GM18868 (cell line): ENCODE results near the gene GPRC5D.

Experiments used
- ATAC-seq: cut with Tn5 transposase; IDR thresholded peaks from one replicate; pipeline ENCODE4 v1.9.1; 2021; ENCODE audit warnings: mild to moderate bottlenecking, moderate library complexity; ENCODE audit not compliant: unreplicated experiment

The GPRC5D gene

GRCh38 chr12:12938541-12938940, 13.4 kb downstream of the GPRC5D start:
- ATAC-seq = no peak

GRCh38 chr12:12936983-12937491, 14.9 kb downstream of the GPRC5D start:
- no peak for ATAC-seq

GRCh38 chr12:12934556-12934955, 17.4 kb downstream of the GPRC5D start:
- no peak for ATAC-seq

- ATAC-seq = no peak
Observed at GRCh38 chr12:12933742-12934141, 18.2 kb downstream of the GPRC5D start.

GRCh38 chr12:12930633-12931219, 21.2 kb downstream of the GPRC5D start:
- no peak for ATAC-seq

- no peak for ATAC-seq
Observed at GRCh38 chr12:12929696-12930095, 22.3 kb downstream of the GPRC5D start.

GRCh38 chr12:12927211-12928079, 24.5 kb downstream of the GPRC5D start:
- peak; percentile 85 for ATAC-seq

- ATAC-seq = no peak
Observed at GRCh38 chr12:12926571-12927071, 25.3 kb downstream of the GPRC5D start.

- ATAC-seq = no peak
Observed at GRCh38 chr12:12925388-12925787, 26.6 kb downstream of the GPRC5D start.

- ATAC-seq = no peak
Observed at GRCh38 chr12:12924169-12924568, 27.8 kb downstream of the GPRC5D start.

- no peak for ATAC-seq
Observed at GRCh38 chr12:12922978-12923377, 29.0 kb downstream of the GPRC5D start.

- no peak for ATAC-seq
Observed at GRCh38 chr12:12922191-12922616, 29.8 kb downstream of the GPRC5D start.

- no peak for ATAC-seq
Observed at GRCh38 chr12:12919666-12920435, 32.1 kb downstream of the GPRC5D start.

GRCh38 chr12:12918781-12919389, 33.1 kb downstream of the GPRC5D start:
- ATAC-seq = no peak

GRCh38 chr12:12917517-12917916, 34.5 kb downstream of the GPRC5D start:
- no peak for ATAC-seq

- peak; percentile 99 for ATAC-seq
Observed at GRCh38 chr12:12916135-12916944, 35.6 kb downstream of the GPRC5D start.

- ATAC-seq = no peak
Observed at GRCh38 chr12:12915656-12916055, 36.3 kb downstream of the GPRC5D start.

- ATAC-seq = no peak
Observed at GRCh38 chr12:12912711-12913110, 39.3 kb downstream of the GPRC5D start.

- ATAC-seq = no peak
Observed at GRCh38 chr12:12909995-12910420, 42.0 kb downstream of the GPRC5D start.
